Suprapubic skin (tissue), 3 donors: ENCODE data around the gene LRFN4.

Experiments used
- CTCF ChIP-seq, 2 donors: fragments of 200-600 bp in 1 of 2; fragments of 450-650 bp in 1 of 2; sonication (generic) in 1 of 2; IDR thresholded peaks; one replicate each; pipeline ENCODE4 v1.5.1; 2016 to 2019; ENCODE audit warnings: antibody characterized with exemption in 2 of 2, mild to moderate bottlenecking in 1 of 2, moderate library complexity in 1 of 2
- POLR2A ChIP-seq, 2 donors: fragments of 450-650 bp; IDR thresholded peaks; one replicate each; pipeline ENCODE4 v1.6.1; 2017; ENCODE audit warnings: antibody characterized with exemption in 2 of 2, mild to moderate bottlenecking in 2 of 2, moderate library complexity in 2 of 2

GRCh38 chr11:66862559-66863037 is 5.7 kb downstream of the LRFN4 start:
- no peak for TF ChIP-seq POLR2A (IDR thresholded peaks at IDR 0.05)
- no peak for TF ChIP-seq CTCF (IDR thresholded peaks at IDR 0.05)
